ENCODE results near the gene CTAG1B. TPM values are rescaled to one million over a fixed set of nuclear protein-coding genes. Genes with fewer than 3 reads are reported as not detected.

CTAG1B gene
- total RNA-seq, 1 experiment from 2014 or later, result not detected

DNA sequence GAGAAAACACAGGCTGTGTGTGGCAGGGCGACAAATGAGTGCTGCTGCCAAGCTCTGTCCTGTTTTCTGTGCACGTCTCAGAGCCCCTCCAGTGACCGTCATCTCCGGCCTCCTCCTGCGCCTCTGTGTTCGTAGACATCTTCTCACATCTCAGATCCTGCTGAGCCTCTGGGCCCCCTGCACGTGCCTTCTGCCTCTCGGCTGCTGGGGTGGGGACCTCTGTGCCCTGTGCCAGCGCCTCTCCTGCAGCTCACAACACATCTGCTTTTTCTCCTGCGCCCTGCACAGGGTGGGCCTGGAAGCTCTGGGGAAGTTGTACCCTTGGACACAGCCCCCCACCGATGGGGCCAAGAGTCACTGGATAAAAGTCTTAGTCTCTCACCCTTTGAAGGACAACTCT, 36.7 kb upstream of the CTAG1B start (continued):
- TF ChIP-seq, protein P1, sequence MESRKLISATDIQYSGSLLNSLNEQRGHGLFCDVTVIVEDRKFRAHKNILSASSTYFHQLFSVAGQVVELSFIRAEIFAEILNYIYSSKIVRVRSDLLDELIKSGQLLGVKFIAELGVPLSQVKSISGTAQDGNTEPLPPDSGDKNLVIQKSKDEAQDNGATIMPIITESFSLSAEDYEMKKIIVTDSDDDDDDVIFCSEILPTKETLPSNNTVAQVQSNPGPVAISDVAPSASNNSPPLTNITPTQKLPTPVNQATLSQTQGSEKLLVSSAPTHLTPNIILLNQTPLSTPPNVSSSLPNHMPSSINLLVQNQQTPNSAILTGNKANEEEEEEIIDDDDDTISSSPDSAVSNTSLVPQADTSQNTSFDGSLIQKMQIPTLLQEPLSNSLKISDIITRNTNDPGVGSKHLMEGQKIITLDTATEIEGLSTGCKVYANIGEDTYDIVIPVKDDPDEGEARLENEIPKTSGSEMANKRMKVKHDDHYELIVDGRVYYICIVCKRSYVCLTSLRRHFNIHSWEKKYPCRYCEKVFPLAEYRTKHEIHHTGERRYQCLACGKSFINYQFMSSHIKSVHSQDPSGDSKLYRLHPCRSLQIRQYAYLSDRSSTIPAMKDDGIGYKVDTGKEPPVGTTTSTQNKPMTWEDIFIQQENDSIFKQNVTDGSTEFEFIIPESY (IDR thresholded peaks at IDR 0.05; ENCODE audit: extremely low read depth, insufficient replicate concordance, low read length), result no peak
- TF ChIP-seq EGR1 (IDR thresholded peaks at IDR 0.05; ENCODE audit: low read depth) (no peak), EZH2phosphoT487 (IDR thresholded peaks at IDR 0.05; ENCODE audit: borderline replicate concordance) (no peak), FOSL1 (IDR thresholded peaks at IDR 0.05; ENCODE audit: low read depth) (no peak)
- TF ChIP-seq, protein P2, sequence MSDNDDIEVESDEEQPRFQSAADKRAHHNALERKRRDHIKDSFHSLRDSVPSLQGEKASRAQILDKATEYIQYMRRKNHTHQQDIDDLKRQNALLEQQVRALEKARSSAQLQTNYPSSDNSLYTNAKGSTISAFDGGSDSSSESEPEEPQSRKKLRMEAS (IDR thresholded peaks at IDR 0.05), result no peak

DNA sequence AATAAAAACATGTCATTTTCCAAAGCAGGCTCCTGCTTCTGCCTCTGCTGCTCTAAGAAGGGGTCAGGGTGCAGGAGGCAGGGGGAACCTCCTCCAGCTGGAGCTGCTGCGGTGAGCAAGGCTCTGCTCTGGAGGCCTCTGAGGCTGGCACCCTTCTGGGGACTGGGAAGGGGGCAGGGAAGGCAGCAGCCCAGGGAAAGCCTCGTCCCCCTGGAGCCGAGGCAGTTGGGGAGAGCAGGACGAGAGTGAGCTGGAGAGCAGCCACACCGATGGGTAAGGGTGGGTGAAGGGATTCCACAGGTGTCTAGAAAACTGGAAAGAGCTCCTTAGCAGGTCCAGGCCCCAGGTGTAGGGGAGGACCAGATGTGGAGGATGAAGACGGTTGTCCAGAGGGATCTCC, 36.3 kb upstream of the CTAG1B start:
- Histone ChIP-seq H3K9ac (ENCODE audit: low read length) (no peak overlapping the region), H3K27me3 (ENCODE audit: insufficient read depth, low read length) (no peaks in the 10 kb centered on the region), H3K4me1 (ENCODE audit: control insufficient read depth in 1 of 2, insufficient read depth in 2 of 2, low read length in 2 of 2) (no peaks in the 10 kb centered on the region), H3K4me2 (ENCODE audit: low read length) (no peak overlapping the region), H3K9me2 (ENCODE audit: insufficient read depth) (no peaks in the 10 kb centered on the region), H3K9me3 (ENCODE audit: control insufficient read depth in 1 of 2, insufficient read depth in 1 of 2, low read depth in 1 of 2, low read length in 2 of 2) (no peaks in the 10 kb centered on the region), H3K79me2 (ENCODE audit: insufficient read depth, low read length) (no peaks in the 10 kb centered on the region), H3K4me3 (replicated peaks in 1 of 2; ENCODE audit: low read depth in 1 of 2, low read length in 2 of 2) (no peak overlapping the region), H4K20me1 (ENCODE audit: insufficient read depth) (no peaks in the 10 kb centered on the region), H2AFZ (ENCODE audit: low read depth, low read length, poor library complexity, severe bottlenecking) (no peak overlapping the region), H3K36me3 (ENCODE audit: control insufficient read depth in 1 of 2, insufficient read depth in 2 of 2, low read length in 2 of 2) (no peaks in the 10 kb centered on the region), H3K27ac (ENCODE audit: low read depth, low read length) (no peak overlapping the region)
- BruUV-seq (replicated peaks), result no TSS peak
- RAD21 ChIA-PET (ENCODE audit: low non-redundant PET in 1 of 2, low total read pairs in 2 of 2, uncharacterized antibody in 2 of 2, unreplicated experiment in 2 of 2), result no interaction called here
- POLR2A ChIA-PET, result no interaction called here
- no peak for ATAC-seq
- DNase-seq (ENCODE audit: low read depth, low spot score), result no peak
- intact Hi-C loops (cut with micrococcal nuclease), result no loop called here
- no peak for TF ChIP-seq ELF1 (IDR thresholded peaks at IDR 0.05; ENCODE audit: borderline replicate concordance, low read depth)
- TF ChIP-seq TCF7L2 (IDR thresholded peaks at IDR 0.05; ENCODE audit: borderline replicate concordance, extremely low read depth, insufficient read depth, insufficient read length), result no peak
- TF ChIP-seq ZNF274 (IDR thresholded peaks at IDR 0.05; ENCODE audit: low read depth, low read length), result no peak
- no peak for TF ChIP-seq SIN3A (IDR thresholded peaks at IDR 0.05; ENCODE audit: low read depth)
- no peak for TF ChIP-seq EZH2 (IDR thresholded peaks at IDR 0.05)
- TF ChIP-seq CBX3 (IDR thresholded peaks at IDR 0.05; ENCODE audit: low read depth), result no peak
- no peak for TF ChIP-seq ZFX (IDR thresholded peaks at IDR 0.05)
- TF ChIP-seq, protein P2 (IDR thresholded peaks at IDR 0.05), result no peak
- CTCF ChIA-PET, result no interaction called here
